22Rv1 (cell line): ENCODE measurements around the gene SCFD2.
"Not testable (repeated sequence)": the region's sequence is repeated elsewhere in the genome, so short reads cannot be mapped to it uniquely, and the experiment has no call there.

ENCODE experiments used
- ZFX ChIP-seq: fragments of 450-650 bp; IDR thresholded peaks from 2 replicates; pipeline ENCODE4 v1.6.1; 2017; ENCODE audit warnings: antibody characterized with exemption, borderline replicate concordance
- TF ChIP-seq, protein P1 (sequence below): fragments of 450-650 bp; IDR thresholded peaks from 2 replicates; pipeline ENCODE4 v1.5.1; 2017; ENCODE audit warnings: mild to moderate bottlenecking

DNA sequence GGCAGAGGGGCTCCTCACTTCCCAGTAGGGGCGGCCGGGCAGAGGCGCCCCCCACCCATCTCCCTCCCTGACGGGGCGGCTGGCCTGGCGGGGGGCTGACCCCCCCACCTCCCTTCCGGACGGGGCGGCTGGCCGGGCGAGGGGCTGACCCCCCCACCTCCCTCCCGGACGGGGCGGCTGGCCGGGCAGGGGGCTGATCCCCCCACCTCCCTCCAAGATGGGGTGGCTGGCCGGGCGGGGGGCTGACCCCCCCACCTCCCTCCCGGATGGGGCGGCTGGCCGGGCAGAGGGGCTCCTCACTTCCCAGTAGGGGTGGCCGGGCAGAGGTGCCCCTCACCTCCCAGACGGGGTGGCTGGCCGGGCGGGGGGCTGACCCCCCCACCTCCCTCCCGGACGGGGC, 128.1 kb downstream of the SCFD2 start:
- TF ChIP-seq, protein P1, sequence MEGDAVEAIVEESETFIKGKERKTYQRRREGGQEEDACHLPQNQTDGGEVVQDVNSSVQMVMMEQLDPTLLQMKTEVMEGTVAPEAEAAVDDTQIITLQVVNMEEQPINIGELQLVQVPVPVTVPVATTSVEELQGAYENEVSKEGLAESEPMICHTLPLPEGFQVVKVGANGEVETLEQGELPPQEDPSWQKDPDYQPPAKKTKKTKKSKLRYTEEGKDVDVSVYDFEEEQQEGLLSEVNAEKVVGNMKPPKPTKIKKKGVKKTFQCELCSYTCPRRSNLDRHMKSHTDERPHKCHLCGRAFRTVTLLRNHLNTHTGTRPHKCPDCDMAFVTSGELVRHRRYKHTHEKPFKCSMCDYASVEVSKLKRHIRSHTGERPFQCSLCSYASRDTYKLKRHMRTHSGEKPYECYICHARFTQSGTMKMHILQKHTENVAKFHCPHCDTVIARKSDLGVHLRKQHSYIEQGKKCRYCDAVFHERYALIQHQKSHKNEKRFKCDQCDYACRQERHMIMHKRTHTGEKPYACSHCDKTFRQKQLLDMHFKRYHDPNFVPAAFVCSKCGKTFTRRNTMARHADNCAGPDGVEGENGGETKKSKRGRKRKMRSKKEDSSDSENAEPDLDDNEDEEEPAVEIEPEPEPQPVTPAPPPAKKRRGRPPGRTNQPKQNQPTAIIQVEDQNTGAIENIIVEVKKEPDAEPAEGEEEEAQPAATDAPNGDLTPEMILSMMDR = not testable (repeated sequence)
- TF ChIP-seq ZFX = not testable (repeated sequence)
